Transverse colon (tissue), 4 donors: ENCODE measurements around the gene PLD3.

Source experiments
- EP300 ChIP-seq: sonication (generic); formaldehyde crosslinking; IDR thresholded peaks from one replicate; pipeline ENCODE4 v1.6.1; 2017; ENCODE audit warnings: antibody characterized with exemption, low read depth
- POLR2A ChIP-seq: fragments of 450-650 bp; IDR thresholded peaks from one replicate; pipeline ENCODE4 v1.6.1; 2016; ENCODE audit warnings: antibody characterized with exemption, mild to moderate bottlenecking, moderate library complexity
- POLR2AphosphoS5 ChIP-seq, 3 donors: sonication (generic); formaldehyde crosslinking; IDR thresholded peaks; one replicate each; pipeline ENCODE4 v1.6.1; 2016; ENCODE audit warnings: antibody characterized with exemption in 3 of 3
- TF ChIP-seq, protein P1 (sequence below), 5 experiments: fragments of 200-600 bp in 3 of 5; fragments of 450-650 bp in 2 of 5; sonication (generic) in 3 of 5; IDR thresholded peaks; 1 replicate in 2 of 5; 2 replicates in 3 of 5; pipeline ENCODE4 v1.5.1; 2016 to 2017; ENCODE audit warnings: antibody characterized with exemption in 5 of 5, inconsistent platforms in 3 of 5, mild to moderate bottlenecking in 2 of 5, moderate library complexity in 1 of 5

DNA sequence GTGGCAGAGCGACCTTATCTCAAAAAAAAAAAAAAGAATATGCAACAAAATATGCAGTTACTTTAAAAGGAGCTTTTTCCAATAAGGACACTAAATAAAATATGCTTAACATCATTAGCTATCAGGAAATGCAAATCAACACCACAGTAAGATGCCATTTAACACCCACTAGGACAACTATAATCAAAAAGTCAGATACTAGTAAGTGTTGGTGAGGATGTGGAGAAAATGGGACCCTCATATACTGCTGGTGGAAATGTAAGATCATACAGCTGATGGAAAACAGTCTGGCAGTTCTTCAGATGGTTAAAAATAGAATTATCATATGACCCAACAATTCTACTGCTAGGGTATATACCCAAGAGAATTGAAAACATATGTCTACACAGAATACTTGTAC, 38.8 kb upstream of the PLD3 start:
- TF ChIP-seq, protein P1, sequence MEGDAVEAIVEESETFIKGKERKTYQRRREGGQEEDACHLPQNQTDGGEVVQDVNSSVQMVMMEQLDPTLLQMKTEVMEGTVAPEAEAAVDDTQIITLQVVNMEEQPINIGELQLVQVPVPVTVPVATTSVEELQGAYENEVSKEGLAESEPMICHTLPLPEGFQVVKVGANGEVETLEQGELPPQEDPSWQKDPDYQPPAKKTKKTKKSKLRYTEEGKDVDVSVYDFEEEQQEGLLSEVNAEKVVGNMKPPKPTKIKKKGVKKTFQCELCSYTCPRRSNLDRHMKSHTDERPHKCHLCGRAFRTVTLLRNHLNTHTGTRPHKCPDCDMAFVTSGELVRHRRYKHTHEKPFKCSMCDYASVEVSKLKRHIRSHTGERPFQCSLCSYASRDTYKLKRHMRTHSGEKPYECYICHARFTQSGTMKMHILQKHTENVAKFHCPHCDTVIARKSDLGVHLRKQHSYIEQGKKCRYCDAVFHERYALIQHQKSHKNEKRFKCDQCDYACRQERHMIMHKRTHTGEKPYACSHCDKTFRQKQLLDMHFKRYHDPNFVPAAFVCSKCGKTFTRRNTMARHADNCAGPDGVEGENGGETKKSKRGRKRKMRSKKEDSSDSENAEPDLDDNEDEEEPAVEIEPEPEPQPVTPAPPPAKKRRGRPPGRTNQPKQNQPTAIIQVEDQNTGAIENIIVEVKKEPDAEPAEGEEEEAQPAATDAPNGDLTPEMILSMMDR (IDR thresholded peaks at IDR 0.05): no peak
- no peak for TF ChIP-seq POLR2A
- no peak for TF ChIP-seq POLR2AphosphoS5 (IDR thresholded peaks at IDR 0.05)
- TF ChIP-seq EP300: no peak
